SK-N-MC (cell line): Measurements from ENCODE around the gene CD200R1.

Experiments
- DNase-seq: peaks from one replicate; pipeline ENCODE4 v3.0.0-alpha.2; 2011; ENCODE audit warnings: low read depth, low spot score
- H3K27ac ChIP-seq: fragments of 200-600 bp; sonication (generic); 2 replicates; pipeline ENCODE4 v1.5.1; 2016; ENCODE audit warnings: mixed run types
- H3K36me3 ChIP-seq: fragments of 200-600 bp; sonication (generic); 2 replicates; pipeline ENCODE4 v1.6.1; 2017; ENCODE audit warnings: antibody characterized with exemption, low read length, mixed read lengths; ENCODE audit not compliant: insufficient read depth
- H3K4me3 ChIP-seq: fragments of 200-600 bp; sonication (generic); 2 replicates; pipeline ENCODE4 v1.5.1; 2016
- H3K9ac ChIP-seq: fragments of 200-600 bp; sonication (generic); 2 replicates; pipeline ENCODE4 v1.8.0; 2017; ENCODE audit warnings: mixed run types, mixed read lengths; ENCODE audit not compliant: insufficient read length
- H3K9me3 ChIP-seq: fragments of 200-600 bp; sonication (generic); 2 replicates; pipeline ENCODE4 v1.6.1; 2017; ENCODE audit warnings: low read depth, mild to moderate bottlenecking, antibody characterized with exemption, low read length, moderate library complexity, mixed read lengths
- EZH2 ChIP-seq: fragments of 200-600 bp; sonication (generic); IDR thresholded peaks from one replicate; pipeline ENCODE4 v1.6.1; 2017; ENCODE audit warnings: antibody characterized with exemption
- FOXP2 ChIP-seq: optimal IDR thresholded peaks from 2 replicates; pipeline ENCODE3; 2011; ENCODE audit warnings: mild to moderate bottlenecking, moderate library complexity; ENCODE audit not compliant: insufficient read depth; ENCODE audit errors: extremely low read length, control extremely low read depth
- POLR2AphosphoS5 ChIP-seq: IDR thresholded peaks from 2 replicates; pipeline ENCODE4 v1.6.1; 2012; ENCODE audit warnings: mild to moderate bottlenecking, low read depth, low read length, borderline replicate concordance

CD200R1 gene

GRCh38 chr3:112965656-112966055, 9.2 kb downstream of the CD200R1 start:
- no peak for DNase-seq
- Histone ChIP-seq H3K4me3 (no peak overlapping the region), H3K9me3 (no peaks in the 10 kb centered on the region; the same call in 1 of the 2 replicates), H3K9ac (no peak overlapping the region), H3K27ac (no peak overlapping the region), H3K36me3 (no peaks in the 10 kb centered on the region; the same call in 1 of the 2 replicates)
- TF ChIP-seq EZH2, result no peak
- no peak for TF ChIP-seq POLR2AphosphoS5
- TF ChIP-seq FOXP2, result no peak

GRCh38 chr3:112963683-112964082, 11.2 kb downstream of the CD200R1 start:
- Histone ChIP-seq H3K27ac (no peak overlapping the region), H3K4me3 (no peak overlapping the region), H3K9ac (no peak overlapping the region), H3K36me3 (no peaks in the 10 kb centered on the region; the same call in 1 of the 2 replicates), H3K9me3 (no peaks in the 10 kb centered on the region; the same call in 1 of the 2 replicates)
- TF ChIP-seq FOXP2 (no peak), POLR2AphosphoS5 (no peak), EZH2 (no peak)
- no peak for DNase-seq

GRCh38 chr3:112958811-112959560, 15.9 kb downstream of the CD200R1 start:
- TF ChIP-seq FOXP2 (no peak), POLR2AphosphoS5 (no peak), EZH2 (no peak)
- Histone ChIP-seq H3K9ac (peak overlapping the region; percentile 77), H3K9me3 (no peaks in the 10 kb centered on the region; the same call in 1 of the 2 replicates)

GRCh38 chr3:112956351-112956750, 18.6 kb downstream of the CD200R1 start:
- no peak for DNase-seq
- no peak for TF ChIP-seq FOXP2
- no peak overlapping the region for H3K9ac ChIP-seq
- H3K36me3 ChIP-seq, result no peaks in the 10 kb centered on the region; the same call in 1 of the 2 replicates
- no peaks in the 10 kb centered on the region for H3K9me3 ChIP-seq
- H3K4me3 ChIP-seq, result no peak overlapping the region
- H3K27ac ChIP-seq, result no peak overlapping the region

More at GRCh38 chr3:112958811-112959560, 15.9 kb downstream of the CD200R1 start:
- Histone ChIP-seq H3K36me3 (no peaks in the 10 kb centered on the region; the same call in 1 of the 2 replicates), H3K4me3 (peak overlapping the region; percentile 63), H3K27ac (peak overlapping the region; percentile 98)
- peak; percentile 22 for DNase-seq

GRCh38 chr3:112948346-112948838, 26.5 kb downstream of the CD200R1 start:
- Histone ChIP-seq H3K27ac (no peak overlapping the region), H3K4me3 (no peak overlapping the region), H3K9me3 (peaks cover 3% of the 10 kb centered on the region; the same call in 1 of the 2 replicates), H3K36me3 (no peaks in the 10 kb centered on the region), H3K9ac (no peak overlapping the region)
- DNase-seq, result no peak
- TF ChIP-seq POLR2AphosphoS5, result no peak
- TF ChIP-seq FOXP2, result no peak
- no peak for TF ChIP-seq EZH2

GRCh38 chr3:112931736-112932521, 43.0 kb downstream of the CD200R1 start:
- Histone ChIP-seq H3K9ac (no peak overlapping the region), H3K4me3 (no peak overlapping the region), H3K9me3 (no peaks in the 10 kb centered on the region), H3K27ac (no peak overlapping the region), H3K36me3 (no peaks in the 10 kb centered on the region)
- no peak for TF ChIP-seq POLR2AphosphoS5
- no peak for TF ChIP-seq EZH2
- TF ChIP-seq FOXP2, result no peak
- DNase-seq, result no peak

GRCh38 chr3:112930771-112931170, 44.1 kb downstream of the CD200R1 start:
- Histone ChIP-seq H3K27ac (no peak overlapping the region), H3K9ac (no peak overlapping the region), H3K4me3 (no peak overlapping the region), H3K36me3 (no peaks in the 10 kb centered on the region), H3K9me3 (no peaks in the 10 kb centered on the region)
- TF ChIP-seq FOXP2 (no peak), POLR2AphosphoS5 (no peak), EZH2 (no peak)
- no peak for DNase-seq

GRCh38 chr3:112925969-112926368, 48.9 kb downstream of the CD200R1 start:
- H3K36me3 ChIP-seq, result no peaks in the 10 kb centered on the region
- TF ChIP-seq EZH2 (no peak), POLR2AphosphoS5 (peak; percentile 51; the same call in 1 of the 2 replicates), FOXP2 (peak; percentile 57)
- peak overlapping the region; percentile 61 for H3K4me3 ChIP-seq
- H3K9me3 ChIP-seq, result no peaks in the 10 kb centered on the region
- H3K9ac ChIP-seq, result no peak overlapping the region
- DNase-seq, result peak; percentile 86
- H3K27ac ChIP-seq, result peak overlapping the region; percentile 74
